HEK293 (cell line): ENCODE measurements around the gene ZNF350.

Experiments
- KLF10 ChIP-seq: fragments of 450-650 bp; IDR thresholded peaks from 2 replicates; pipeline ENCODE4 v1.5.1; 2018; ENCODE audit warnings: missing biosample characterization, mild to moderate bottlenecking, missing genetic modification characterization
- TF ChIP-seq, protein P1 (sequence below): fragments of 450-650 bp; formaldehyde crosslinking; IDR thresholded peaks from 2 replicates; pipeline ENCODE4 v1.5.1; 2016; ENCODE audit warnings: missing biosample characterization, missing genetic modification characterization
- TF ChIP-seq, protein P2 (sequence below): fragments of 450-650 bp; formaldehyde crosslinking; IDR thresholded peaks from 2 replicates; pipeline ENCODE4 v1.5.1; 2016; ENCODE audit warnings: missing biosample characterization, missing genetic modification characterization, low read depth

DNA sequence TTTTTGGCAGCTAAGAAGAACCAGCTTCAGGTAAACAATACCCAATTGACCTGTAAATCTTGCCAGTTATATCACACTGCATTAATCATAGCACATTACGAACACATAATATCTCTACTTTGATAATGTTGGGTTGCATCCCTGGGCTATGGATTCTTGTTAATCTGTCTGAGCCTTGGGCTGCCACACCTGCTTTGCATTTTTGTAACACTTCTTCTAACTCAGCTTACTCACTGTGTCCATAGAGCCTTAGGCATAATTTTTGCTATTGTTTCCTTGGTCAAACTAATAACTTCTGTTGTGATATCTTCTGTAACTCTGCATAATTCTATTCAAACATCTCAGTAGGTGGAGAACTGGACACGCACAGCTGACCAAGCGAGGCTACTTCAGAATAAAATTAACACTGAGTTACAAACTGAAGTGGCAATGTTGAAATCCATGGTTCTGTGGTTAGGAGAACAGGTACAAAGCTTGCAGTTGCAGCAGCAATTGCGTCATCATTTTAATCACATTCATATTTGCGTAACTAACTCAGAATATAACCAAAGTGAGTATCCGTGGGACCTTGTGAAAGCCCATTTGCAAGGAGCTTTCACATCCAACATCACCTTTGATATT, 6.4 kb downstream of the ZNF350 start:
- TF ChIP-seq, protein P1, sequence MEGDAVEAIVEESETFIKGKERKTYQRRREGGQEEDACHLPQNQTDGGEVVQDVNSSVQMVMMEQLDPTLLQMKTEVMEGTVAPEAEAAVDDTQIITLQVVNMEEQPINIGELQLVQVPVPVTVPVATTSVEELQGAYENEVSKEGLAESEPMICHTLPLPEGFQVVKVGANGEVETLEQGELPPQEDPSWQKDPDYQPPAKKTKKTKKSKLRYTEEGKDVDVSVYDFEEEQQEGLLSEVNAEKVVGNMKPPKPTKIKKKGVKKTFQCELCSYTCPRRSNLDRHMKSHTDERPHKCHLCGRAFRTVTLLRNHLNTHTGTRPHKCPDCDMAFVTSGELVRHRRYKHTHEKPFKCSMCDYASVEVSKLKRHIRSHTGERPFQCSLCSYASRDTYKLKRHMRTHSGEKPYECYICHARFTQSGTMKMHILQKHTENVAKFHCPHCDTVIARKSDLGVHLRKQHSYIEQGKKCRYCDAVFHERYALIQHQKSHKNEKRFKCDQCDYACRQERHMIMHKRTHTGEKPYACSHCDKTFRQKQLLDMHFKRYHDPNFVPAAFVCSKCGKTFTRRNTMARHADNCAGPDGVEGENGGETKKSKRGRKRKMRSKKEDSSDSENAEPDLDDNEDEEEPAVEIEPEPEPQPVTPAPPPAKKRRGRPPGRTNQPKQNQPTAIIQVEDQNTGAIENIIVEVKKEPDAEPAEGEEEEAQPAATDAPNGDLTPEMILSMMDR (tag by site-specific recombination) = no peak
- TF ChIP-seq KLF10 (tag by site-specific recombination) = no peak
- TF ChIP-seq, protein P2, sequence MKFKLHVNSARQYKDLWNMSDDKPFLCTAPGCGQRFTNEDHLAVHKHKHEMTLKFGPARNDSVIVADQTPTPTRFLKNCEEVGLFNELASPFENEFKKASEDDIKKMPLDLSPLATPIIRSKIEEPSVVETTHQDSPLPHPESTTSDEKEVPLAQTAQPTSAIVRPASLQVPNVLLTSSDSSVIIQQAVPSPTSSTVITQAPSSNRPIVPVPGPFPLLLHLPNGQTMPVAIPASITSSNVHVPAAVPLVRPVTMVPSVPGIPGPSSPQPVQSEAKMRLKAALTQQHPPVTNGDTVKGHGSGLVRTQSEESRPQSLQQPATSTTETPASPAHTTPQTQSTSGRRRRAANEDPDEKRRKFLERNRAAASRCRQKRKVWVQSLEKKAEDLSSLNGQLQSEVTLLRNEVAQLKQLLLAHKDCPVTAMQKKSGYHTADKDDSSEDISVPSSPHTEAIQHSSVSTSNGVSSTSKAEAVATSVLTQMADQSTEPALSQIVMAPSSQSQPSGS (tag by site-specific recombination) = no peak
